Epithelial cell of esophagus (primary cell): Measurements from ENCODE around the gene IRX3.
"Not testable (repeated sequence)": the region's sequence is repeated elsewhere in the genome, so short reads cannot be mapped to it uniquely, and the experiment has no call there.

Experiments
- DNase-seq: peaks from one replicate; pipeline ENCODE4 v3.0.0; 2010; ENCODE audit warnings: low read depth
- H3K4me3 ChIP-seq: 2 replicates; pipeline ENCODE4 v1.5.1; 2011; ENCODE audit warnings: mild to moderate bottlenecking, low read length, control low read depth
- TF ChIP-seq, protein P1 (sequence below): IDR thresholded peaks from 2 replicates; pipeline ENCODE4 v1.5.1; 2011; ENCODE audit warnings: low read depth, mild to moderate bottlenecking, low read length, control low read depth, inconsistent platforms; ENCODE audit not compliant: insufficient read depth; ENCODE audit errors: missing control alignments

Gene IRX3

GRCh38 chr16:54265575-54266107, 20.9 kb downstream of the IRX3 start:
- TF ChIP-seq, protein P1, sequence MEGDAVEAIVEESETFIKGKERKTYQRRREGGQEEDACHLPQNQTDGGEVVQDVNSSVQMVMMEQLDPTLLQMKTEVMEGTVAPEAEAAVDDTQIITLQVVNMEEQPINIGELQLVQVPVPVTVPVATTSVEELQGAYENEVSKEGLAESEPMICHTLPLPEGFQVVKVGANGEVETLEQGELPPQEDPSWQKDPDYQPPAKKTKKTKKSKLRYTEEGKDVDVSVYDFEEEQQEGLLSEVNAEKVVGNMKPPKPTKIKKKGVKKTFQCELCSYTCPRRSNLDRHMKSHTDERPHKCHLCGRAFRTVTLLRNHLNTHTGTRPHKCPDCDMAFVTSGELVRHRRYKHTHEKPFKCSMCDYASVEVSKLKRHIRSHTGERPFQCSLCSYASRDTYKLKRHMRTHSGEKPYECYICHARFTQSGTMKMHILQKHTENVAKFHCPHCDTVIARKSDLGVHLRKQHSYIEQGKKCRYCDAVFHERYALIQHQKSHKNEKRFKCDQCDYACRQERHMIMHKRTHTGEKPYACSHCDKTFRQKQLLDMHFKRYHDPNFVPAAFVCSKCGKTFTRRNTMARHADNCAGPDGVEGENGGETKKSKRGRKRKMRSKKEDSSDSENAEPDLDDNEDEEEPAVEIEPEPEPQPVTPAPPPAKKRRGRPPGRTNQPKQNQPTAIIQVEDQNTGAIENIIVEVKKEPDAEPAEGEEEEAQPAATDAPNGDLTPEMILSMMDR = no peak

DNA sequence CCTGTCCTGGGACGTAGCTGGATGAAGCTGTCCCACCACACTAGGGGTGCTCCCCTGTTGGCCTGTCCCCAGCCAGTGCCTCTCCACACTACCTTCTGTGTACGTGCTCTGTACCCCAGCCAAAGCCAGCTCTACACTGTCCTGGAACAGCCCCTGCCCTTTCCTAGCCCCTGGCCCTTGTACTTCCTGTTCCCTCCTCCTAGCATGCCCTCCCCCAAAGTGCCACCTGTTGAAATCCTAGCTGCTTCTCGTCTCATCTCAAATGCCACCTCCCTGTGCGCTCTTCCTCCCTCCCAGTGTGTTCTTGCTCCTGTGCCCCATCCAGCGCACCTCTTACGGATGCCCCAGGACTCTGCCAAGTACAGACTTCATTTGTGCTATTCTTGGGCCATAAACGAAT, 33.5 kb downstream of the IRX3 start:
- no peak overlapping the region for H3K4me3 ChIP-seq
- DNase-seq = no peak
- TF ChIP-seq, protein P1 = no peak

More at GRCh38 chr16:54265575-54266107, 20.9 kb downstream of the IRX3 start:
- no peak overlapping the region for H3K4me3 ChIP-seq
- DNase-seq = no peak

GRCh38 chr16:54248863-54249710, 37.5 kb downstream of the IRX3 start:
- no peak overlapping the region for H3K4me3 ChIP-seq
- TF ChIP-seq, protein P1 = no peak
- no peak for DNase-seq

DNA sequence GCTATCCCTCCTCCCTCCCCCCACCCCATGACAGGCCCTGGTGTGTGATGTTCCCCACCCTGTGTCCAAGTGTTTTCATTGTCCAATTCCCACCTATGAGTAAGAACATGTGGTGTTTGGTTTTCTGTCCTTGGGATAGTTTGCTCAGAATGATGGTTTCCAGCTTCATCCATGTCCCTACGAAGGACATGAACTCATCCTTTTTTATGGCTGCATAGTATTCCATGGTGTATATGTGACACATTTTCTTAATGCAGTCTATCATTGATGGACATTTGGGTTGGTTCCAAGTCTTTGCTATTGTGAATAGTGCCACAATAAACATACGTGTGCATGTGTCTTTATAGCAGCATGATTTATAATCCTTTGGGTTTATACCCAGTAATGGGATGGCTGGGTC, 38.9 kb downstream of the IRX3 start:
- not testable (repeated sequence) for H3K4me3 ChIP-seq, DNase-seq

DNA sequence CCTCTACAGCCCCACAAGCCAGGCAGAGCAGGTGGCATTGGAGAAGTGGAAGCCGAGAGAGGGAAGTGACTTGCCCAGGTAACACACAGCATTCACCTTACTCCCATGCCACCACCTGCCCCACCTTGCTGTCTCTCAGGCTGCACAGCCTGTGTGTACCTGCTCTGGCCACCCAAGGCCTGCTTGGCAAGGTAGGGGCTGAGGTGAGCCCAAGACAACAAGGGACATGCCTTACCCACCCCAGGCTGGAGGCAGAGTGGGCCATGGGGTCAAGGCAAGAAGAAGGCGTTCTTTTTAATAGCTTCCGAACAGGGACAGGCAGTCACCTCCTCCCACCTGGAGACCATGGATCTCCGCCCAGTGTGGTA, 40.1 kb downstream of the IRX3 start:
- H3K4me3 ChIP-seq = no peak overlapping the region
- TF ChIP-seq, protein P1 = no peak
- DNase-seq = no peak

DNA sequence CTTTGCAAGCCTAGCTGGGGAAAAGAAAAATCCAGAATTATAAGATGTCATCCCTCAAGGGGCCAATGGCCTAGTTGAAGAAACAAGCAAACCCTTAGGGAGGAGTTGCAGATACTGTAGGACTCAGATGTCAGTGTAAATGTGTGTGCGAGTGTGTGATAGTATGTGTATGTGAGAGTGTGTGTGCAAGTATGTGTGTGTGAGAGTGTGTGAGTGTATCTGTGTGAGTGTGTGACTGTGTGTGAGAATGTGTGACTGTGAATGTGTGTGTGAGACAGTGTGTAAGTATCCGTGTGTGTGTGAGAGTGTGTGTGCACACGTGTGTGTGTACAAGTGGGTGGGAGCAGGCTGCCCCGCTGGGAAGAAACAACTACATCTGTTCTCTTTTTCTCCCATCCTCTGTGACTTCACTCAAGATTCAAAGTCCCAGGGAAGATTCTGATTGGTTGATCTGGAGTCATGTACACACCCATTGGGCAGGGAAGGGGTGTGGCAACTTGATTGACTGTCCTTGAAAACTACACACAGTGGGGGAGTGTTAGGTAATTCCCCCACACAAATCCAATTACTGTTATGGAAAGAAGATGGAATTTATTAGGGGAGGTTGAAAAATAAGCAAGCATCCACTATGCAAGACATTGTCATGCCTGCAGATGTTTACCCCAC, 40.7 kb downstream of the IRX3 start:
- TF ChIP-seq, protein P1 = no peak
- H3K4me3 ChIP-seq = no peak overlapping the region
- DNase-seq = no peak

GRCh38 chr16:54244061-54244886, 42.3 kb downstream of the IRX3 start:
- DNase-seq = no peak
- TF ChIP-seq, protein P1 = no peak
- no peak overlapping the region for H3K4me3 ChIP-seq
